ENCODE results near the gene GPR142. TPM values are rescaled to one million over a fixed set of nuclear protein-coding genes. Genes with fewer than 3 reads are reported as not detected.
A peak's percentile ranks its signal among the peaks of the same experiment; 100 is the strongest.

The GPR142 gene
- total RNA-seq, 1 donor: not detected

DNA sequence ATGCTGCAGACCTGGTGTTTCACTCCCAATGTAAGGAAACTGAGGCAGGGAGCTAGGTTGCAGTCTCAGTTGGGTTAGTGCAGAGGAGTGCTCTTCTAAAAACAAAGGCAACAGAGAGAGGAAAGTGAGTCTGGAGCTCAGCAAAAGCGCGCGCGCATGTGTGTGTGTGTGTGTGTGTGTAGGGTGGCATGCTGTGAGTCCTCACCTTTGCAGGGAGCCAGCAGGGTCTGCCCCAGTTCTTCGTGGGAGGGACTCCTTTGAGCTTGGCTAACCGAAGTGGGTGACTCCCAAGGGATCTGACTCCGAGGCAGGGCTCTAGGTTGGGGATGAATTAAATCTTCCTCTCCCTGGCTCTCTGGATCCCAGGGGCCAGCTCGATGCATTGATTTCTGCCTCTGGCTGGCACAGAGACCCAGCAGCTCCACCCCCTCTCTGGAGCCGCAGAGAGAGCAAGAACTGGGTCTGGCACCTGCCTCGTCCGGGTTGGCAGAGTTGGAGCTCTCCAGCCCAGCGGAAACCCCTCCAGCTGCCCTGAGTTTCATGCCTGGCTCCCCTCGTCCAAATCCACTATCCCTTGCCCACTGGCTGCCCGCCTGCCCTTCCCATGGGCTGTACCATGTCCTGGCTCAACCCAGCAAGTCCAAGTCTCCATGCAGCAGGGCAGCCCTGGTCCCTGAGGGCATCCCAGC lies 4.4 kb upstream of the GPR142 start:
- TF ChIP-seq, protein P1, sequence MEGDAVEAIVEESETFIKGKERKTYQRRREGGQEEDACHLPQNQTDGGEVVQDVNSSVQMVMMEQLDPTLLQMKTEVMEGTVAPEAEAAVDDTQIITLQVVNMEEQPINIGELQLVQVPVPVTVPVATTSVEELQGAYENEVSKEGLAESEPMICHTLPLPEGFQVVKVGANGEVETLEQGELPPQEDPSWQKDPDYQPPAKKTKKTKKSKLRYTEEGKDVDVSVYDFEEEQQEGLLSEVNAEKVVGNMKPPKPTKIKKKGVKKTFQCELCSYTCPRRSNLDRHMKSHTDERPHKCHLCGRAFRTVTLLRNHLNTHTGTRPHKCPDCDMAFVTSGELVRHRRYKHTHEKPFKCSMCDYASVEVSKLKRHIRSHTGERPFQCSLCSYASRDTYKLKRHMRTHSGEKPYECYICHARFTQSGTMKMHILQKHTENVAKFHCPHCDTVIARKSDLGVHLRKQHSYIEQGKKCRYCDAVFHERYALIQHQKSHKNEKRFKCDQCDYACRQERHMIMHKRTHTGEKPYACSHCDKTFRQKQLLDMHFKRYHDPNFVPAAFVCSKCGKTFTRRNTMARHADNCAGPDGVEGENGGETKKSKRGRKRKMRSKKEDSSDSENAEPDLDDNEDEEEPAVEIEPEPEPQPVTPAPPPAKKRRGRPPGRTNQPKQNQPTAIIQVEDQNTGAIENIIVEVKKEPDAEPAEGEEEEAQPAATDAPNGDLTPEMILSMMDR (IDR thresholded peaks at IDR 0.05; ENCODE audit: insufficient read depth, low read length): no peak

DNA sequence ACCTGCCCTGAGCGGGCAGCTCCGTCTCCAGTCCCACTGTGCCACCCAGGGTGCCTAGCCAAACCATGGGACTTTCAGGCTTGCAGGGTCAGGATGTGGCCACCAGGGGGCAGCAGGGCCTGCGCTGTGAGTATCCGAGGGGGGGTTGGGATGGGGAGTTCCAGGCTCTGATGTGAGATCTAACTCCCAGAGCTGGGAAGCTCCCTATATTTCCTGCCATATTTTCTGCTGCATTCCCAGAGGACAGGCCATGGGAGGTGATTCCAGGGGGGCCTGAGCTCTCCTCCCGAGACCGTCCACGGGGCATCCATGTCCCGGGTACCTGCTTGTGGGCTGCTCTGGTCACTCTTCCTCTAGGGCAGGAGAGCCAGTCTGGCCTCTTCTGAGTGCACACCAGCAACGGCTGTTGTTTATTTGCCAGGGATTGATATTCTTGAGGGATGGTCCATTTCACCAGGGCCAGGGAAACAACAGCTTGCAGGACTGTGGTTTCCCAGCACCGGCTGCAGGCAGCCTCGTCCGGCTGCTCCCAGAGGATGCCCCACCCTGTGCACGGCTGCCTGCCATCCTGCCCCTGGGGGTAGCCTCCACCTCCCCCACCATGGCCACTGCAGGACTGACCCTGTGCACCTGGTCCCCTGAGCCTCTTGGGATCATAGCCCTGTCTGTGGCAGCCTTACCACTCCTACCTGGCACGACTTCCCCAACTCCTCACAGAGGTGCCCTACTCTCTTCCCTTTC lies 1.2 kb downstream of the GPR142 start:
- peak; percentile 63 for DNase-seq (ENCODE audit: low read depth)
- TF ChIP-seq, protein P1 (IDR thresholded peaks at IDR 0.05; ENCODE audit: insufficient read depth, low read length): peak; percentile 96
- H3K4me3 ChIP-seq (ENCODE audit: low read depth, low read length): no peak overlapping the region

More for the DNA sequence above, 4.4 kb upstream of the GPR142 start:
- DNase-seq (ENCODE audit: low read depth): no peak
- H3K4me3 ChIP-seq (ENCODE audit: low read depth, low read length): no peak overlapping the region

- TF ChIP-seq, protein P1 (IDR thresholded peaks at IDR 0.05; ENCODE audit: insufficient read depth, low read length): no peak
- DNase-seq (ENCODE audit: low read depth): no peak
- no peak overlapping the region for H3K4me3 ChIP-seq (ENCODE audit: low read depth, low read length)
Observed at GRCh38 chr17:74369221-74369620, 1.9 kb downstream of the GPR142 start.

- TF ChIP-seq, protein P1 (IDR thresholded peaks at IDR 0.05; ENCODE audit: insufficient read depth, low read length): no peak
- no peak overlapping the region for H3K4me3 ChIP-seq (ENCODE audit: low read depth, low read length)
- DNase-seq (ENCODE audit: low read depth): no peak
Observed at GRCh38 chr17:74369665-74370490, 2.6 kb downstream of the GPR142 start.

DNA sequence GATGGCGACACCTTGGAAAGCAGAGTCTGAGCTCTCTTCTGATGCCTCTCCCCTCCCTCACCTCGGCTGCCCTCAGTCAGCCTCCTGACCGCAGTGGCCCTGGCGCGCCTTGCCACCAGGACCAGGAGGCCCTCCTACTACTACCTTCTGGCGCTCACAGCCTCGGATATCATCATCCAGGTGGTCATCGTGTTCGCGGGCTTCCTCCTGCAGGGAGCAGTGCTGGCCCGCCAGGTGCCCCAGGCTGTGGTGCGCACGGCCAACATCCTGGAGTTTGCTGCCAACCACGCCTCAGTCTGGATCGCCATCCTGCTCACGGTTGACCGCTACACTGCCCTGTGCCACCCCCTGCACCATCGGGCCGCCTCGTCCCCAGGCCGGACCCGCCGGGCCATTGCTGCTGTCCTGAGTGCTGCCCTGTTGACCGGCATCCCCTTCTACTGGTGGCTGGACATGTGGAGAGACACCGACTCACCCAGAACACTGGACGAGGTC lies 4.4 kb downstream of the GPR142 start:
- no peak for DNase-seq (ENCODE audit: low read depth)
- TF ChIP-seq, protein P1 (IDR thresholded peaks at IDR 0.05; ENCODE audit: insufficient read depth, low read length): no peak
- H3K4me3 ChIP-seq (ENCODE audit: low read depth, low read length): no peak overlapping the region

- TF ChIP-seq, protein P1 (IDR thresholded peaks at IDR 0.05; ENCODE audit: insufficient read depth, low read length): no peak
- DNase-seq (ENCODE audit: low read depth): no peak
Observed at GRCh38 chr17:74372426-74372825, 5.1 kb downstream of the GPR142 start.

More at GRCh38 chr17:74372426-74372825, 5.1 kb downstream of the GPR142 start:
- H3K4me3 ChIP-seq (ENCODE audit: low read depth, low read length): no peak overlapping the region

Data from fibroblast of the aortic adventitia (primary cell).